ENCODE measurements around the gene PHLDA1. TPM values are rescaled to one million over a fixed set of nuclear protein-coding genes. Genes with fewer than 3 reads are reported as not detected.
A peak's percentile ranks its signal among the peaks of the same experiment; 100 is the strongest.

The PHLDA1 gene
- polyA plus RNA-seq, 1 of the 3 experiments (the other 2 are of a cell fraction): 26.2 TPM

- TF ChIP-seq FOXJ3 (CRISPR knock-in tag; IDR thresholded peaks at IDR 0.05) (peak; percentile 52; the same call in 1 of the 2 replicates), CHD2 (IDR thresholded peaks at IDR 0.05; ENCODE audit: low read length, partially characterized antibody) (peak; percentile 78), PBX3 (IDR thresholded peaks at IDR 0.05) (no peak), JUND (IDR thresholded peaks at IDR 0.05) (no peak), CTCF (IDR thresholded peaks at IDR 0.05) (no peak), MAX (IDR thresholded peaks at IDR 0.05; ENCODE audit: low read depth) (no peak), SMC3 (IDR thresholded peaks at IDR 0.05; ENCODE audit: low read depth, low read length) (no peak), RFX5 (IDR thresholded peaks at IDR 0.05; ENCODE audit: low read length) (no peak), POLR2AphosphoS5 (IDR thresholded peaks at IDR 0.05; ENCODE audit: low read depth, low read length) (no peak), GABPA (IDR thresholded peaks at IDR 0.05; ENCODE audit: low read depth) (no peak), EP300 (IDR thresholded peaks at IDR 0.05; ENCODE audit: borderline replicate concordance in 1 of 2, low read depth in 1 of 2, low read length in 1 of 2) (peak in 1 of 2 experiments; percentile 90; a peak in 2 of 4 replicates), TAF1 (IDR thresholded peaks at IDR 0.05; ENCODE audit: borderline replicate concordance, low read depth, low read length) (no peak), IRF3 (IDR thresholded peaks at IDR 0.05; ENCODE audit: low read depth, low read length) (no peak; the same call in 1 of the 2 replicates), MEF2A (IDR thresholded peaks at IDR 0.05; ENCODE audit: borderline replicate concordance, low read depth) (no peak), GATA2 (CRISPR knock-in tag; IDR thresholded peaks at IDR 0.05) (peak; percentile 87)
Measured at GRCh38 chr12:76002598-76003354, 28.8 kb downstream of the PHLDA1 start (continued).

GRCh38 chr12:75998292-75999063, 33.1 kb downstream of the PHLDA1 start:
- no peaks in the 10 kb centered on the region for H3K79me2 ChIP-seq (ENCODE audit: insufficient read depth)
- H3K4me2 ChIP-seq: peak overlapping the region; percentile 0; the same call in 1 of the 2 replicates
- H3K27me3 ChIP-seq (ENCODE audit: insufficient read depth): no peaks in the 10 kb centered on the region
- H3K27ac ChIP-seq (ENCODE audit: low read depth in 2 of 2, low read length in 1 of 2): no peak overlapping the region
- no peak for DNase-seq
- peaks cover 4 to 10% of the 10 kb centered on the region in 2 experiments for H3K4me1 ChIP-seq (ENCODE audit: control insufficient read depth in 1 of 2, insufficient read depth in 2 of 2, low read depth in 1 of 2, low read length in 1 of 2)
- 69% methylated on average over 4 of the region's 4 CpGs for WGBS (ENCODE audit: low lambda C conversion rate)
- POLR2A ChIA-PET: no interaction called here
- no peaks in the 10 kb centered on the region for H4K20me1 ChIP-seq (ENCODE audit: insufficient read depth)
- no peaks in the 10 kb centered on the region for H3K9me2 ChIP-seq
- H3F3A ChIP-seq (replicated peaks; ENCODE audit: insufficient read depth): peaks cover 12% of the 10 kb centered on the region
- no peak overlapping the region for H3K4me3 ChIP-seq (ENCODE audit: low read depth in 2 of 2, low read length in 1 of 2)
- no peak overlapping the region for H2AFZ ChIP-seq (ENCODE audit: low read depth)
- CTCF ChIA-PET: no interaction called here
- no peak overlapping the region for H3K9ac ChIP-seq
- H3K9me3 ChIP-seq: no peaks in the 10 kb centered on the region
- no peaks in the 10 kb centered on the region for H3K36me3 ChIP-seq (replicated peaks in 1 of 2; ENCODE audit: control insufficient read depth in 1 of 2, insufficient read depth in 2 of 2, low read length in 1 of 2)
- TF ChIP-seq FOXM1 (IDR thresholded peaks at IDR 0.05; ENCODE audit: low read depth): no peak
- no peak for TF ChIP-seq CHD2 (IDR thresholded peaks at IDR 0.05; ENCODE audit: low read length, partially characterized antibody)
- no peak for TF ChIP-seq RXRA (IDR thresholded peaks at IDR 0.05; ENCODE audit: borderline replicate concordance, low read depth)
- TF ChIP-seq MEF2A (IDR thresholded peaks at IDR 0.05; ENCODE audit: borderline replicate concordance, low read depth): no peak
- TF ChIP-seq JUND (IDR thresholded peaks at IDR 0.05): no peak
- TF ChIP-seq RAD21 (IDR thresholded peaks at IDR 0.05; ENCODE audit: low read length): no peak
- no peak for TF ChIP-seq MXI1 (IDR thresholded peaks at IDR 0.05; ENCODE audit: low read depth, low read length)
- no peak for TF ChIP-seq TCF12 (IDR thresholded peaks at IDR 0.05)
- TF ChIP-seq GATA2 (CRISPR knock-in tag; IDR thresholded peaks at IDR 0.05): no peak
- no peak for TF ChIP-seq FOSL2 (IDR thresholded peaks at IDR 0.05; ENCODE audit: borderline replicate concordance, low read depth)
- no peak for TF ChIP-seq NFIC (IDR thresholded peaks at IDR 0.05; ENCODE audit: borderline replicate concordance)
- TF ChIP-seq USF1 (IDR thresholded peaks at IDR 0.05; ENCODE audit: borderline replicate concordance, low read depth): no peak

Measured in SK-N-SH (cell line).